ENCODE measurements around the gene GALK1.

- peak in 2 of 4 experiments; percentile 0 to 34 for TF ChIP-seq CTCF (IDR thresholded peaks at IDR 0.05)
- TF ChIP-seq POLR2A (IDR thresholded peaks at IDR 0.05) = peak; percentile 71 to 85
Observed at GRCh38 chr17:75784473-75785015, 19.6 kb upstream of the GALK1 start, which contains the start of gene UNK.
